HG02623 (cell line): ENCODE results near the gene PIGL.
A peak's percentile ranks its signal among the peaks of the same experiment; 100 is the strongest.
"Not testable (repeated sequence)": the region's sequence is repeated elsewhere in the genome, so short reads cannot be mapped to it uniquely, and the experiment has no call there.

Experiments used
- ATAC-seq: cut with Tn5 transposase; IDR thresholded peaks from one replicate; pipeline ENCODE4 v1.9.1; 2021; ENCODE audit warnings: moderate library complexity; ENCODE audit not compliant: unreplicated experiment

Gene PIGL

GRCh38 chr17:16273499-16273898 lies 56.5 kb downstream of the PIGL start:
- no peak for ATAC-seq

- ATAC-seq, result no peak
Observed at GRCh38 chr17:16273929-16274339, 56.9 kb downstream of the PIGL start.

GRCh38 chr17:16275024-16275423 lies 58.0 kb downstream of the PIGL start:
- no peak for ATAC-seq

GRCh38 chr17:16277163-16277562 lies 60.2 kb downstream of the PIGL start:
- no peak for ATAC-seq

GRCh38 chr17:16281351-16281750 lies 64.3 kb downstream of the PIGL start:
- no peak for ATAC-seq

GRCh38 chr17:16282522-16282921 lies 65.5 kb downstream of the PIGL start:
- no peak for ATAC-seq

GRCh38 chr17:16283705-16284104 lies 66.7 kb downstream of the PIGL start:
- no peak for ATAC-seq

- no peak for ATAC-seq
Observed at GRCh38 chr17:16285646-16286008, 68.6 kb downstream of the PIGL start.

GRCh38 chr17:16286009-16286946 lies 69.3 kb downstream of the PIGL start:
- ATAC-seq, result peak; percentile 84

GRCh38 chr17:16286947-16287562 lies 70.0 kb downstream of the PIGL start:
- no peak for ATAC-seq

- ATAC-seq, result no peak
Observed at GRCh38 chr17:16287563-16288027, 70.6 kb downstream of the PIGL start.

- ATAC-seq, result no peak
Observed at GRCh38 chr17:16288860-16289571, 72.0 kb downstream of the PIGL start.

- no peak for ATAC-seq
Observed at GRCh38 chr17:16293931-16294330, 76.9 kb downstream of the PIGL start.

GRCh38 chr17:16294560-16294959 lies 77.5 kb downstream of the PIGL start:
- ATAC-seq, result no peak

GRCh38 chr17:16296072-16296471 lies 79.1 kb downstream of the PIGL start:
- ATAC-seq, result not testable (repeated sequence)

- ATAC-seq, result no peak
Observed at GRCh38 chr17:16297367-16298139, 80.5 kb downstream of the PIGL start.

GRCh38 chr17:16298140-16298662 lies 81.2 kb downstream of the PIGL start:
- ATAC-seq, result no peak

GRCh38 chr17:16300554-16300953 lies 83.5 kb downstream of the PIGL start:
- no peak for ATAC-seq

GRCh38 chr17:16301963-16302855 lies 85.2 kb downstream of the PIGL start:
- no peak for ATAC-seq

- no peak for ATAC-seq
Observed at GRCh38 chr17:16302856-16303255, 85.8 kb downstream of the PIGL start.
